HCT116 (cell line): Measurements from ENCODE around the gene FNIP2.
"Not testable (repeated sequence)": the region's sequence is repeated elsewhere in the genome, so short reads cannot be mapped to it uniquely, and the experiment has no call there.

Experiments
- EZH2 ChIP-seq: fragments of 200-600 bp; sonication (generic); IDR thresholded peaks from 2 replicates; pipeline ENCODE4 v1.6.1; 2017; ENCODE audit warnings: antibody characterized with exemption, mixed run types
- POLR2A ChIP-seq: IDR thresholded peaks from 2 replicates; pipeline ENCODE4 v1.7.0; 2011; ENCODE audit warnings: borderline replicate concordance; ENCODE audit not compliant: insufficient read depth, insufficient read length; ENCODE audit errors: extremely low read depth
- RAD21 ChIP-seq: IDR thresholded peaks from 2 replicates; pipeline ENCODE4 v1.6.1; 2012; ENCODE audit warnings: low read depth, mild to moderate bottlenecking
- TF ChIP-seq, protein P1 (sequence below), 3 experiments: fragments of 200-600 bp in 1 of 3; sonication (generic) in 1 of 3; IDR thresholded peaks in 2 of 3; conservative IDR thresholded peaks in 1 of 3; 2 replicates each; pipeline ENCODE4 v1.5.1; 2012 to 2017; ENCODE audit warnings: low read depth in 2 of 3, low read length in 2 of 3, antibody characterized with exemption in 1 of 3, borderline replicate concordance in 1 of 3, control low read depth in 1 of 3, mild to moderate bottlenecking in 1 of 3, mixed read lengths in 1 of 3, mixed run types in 1 of 3, moderate library complexity in 1 of 3; ENCODE audit not compliant: insufficient read depth in 1 of 3

GRCh38 chr4:158956345-158956744 is 187.5 kb downstream of the FNIP2 start:
- TF ChIP-seq, protein P1, sequence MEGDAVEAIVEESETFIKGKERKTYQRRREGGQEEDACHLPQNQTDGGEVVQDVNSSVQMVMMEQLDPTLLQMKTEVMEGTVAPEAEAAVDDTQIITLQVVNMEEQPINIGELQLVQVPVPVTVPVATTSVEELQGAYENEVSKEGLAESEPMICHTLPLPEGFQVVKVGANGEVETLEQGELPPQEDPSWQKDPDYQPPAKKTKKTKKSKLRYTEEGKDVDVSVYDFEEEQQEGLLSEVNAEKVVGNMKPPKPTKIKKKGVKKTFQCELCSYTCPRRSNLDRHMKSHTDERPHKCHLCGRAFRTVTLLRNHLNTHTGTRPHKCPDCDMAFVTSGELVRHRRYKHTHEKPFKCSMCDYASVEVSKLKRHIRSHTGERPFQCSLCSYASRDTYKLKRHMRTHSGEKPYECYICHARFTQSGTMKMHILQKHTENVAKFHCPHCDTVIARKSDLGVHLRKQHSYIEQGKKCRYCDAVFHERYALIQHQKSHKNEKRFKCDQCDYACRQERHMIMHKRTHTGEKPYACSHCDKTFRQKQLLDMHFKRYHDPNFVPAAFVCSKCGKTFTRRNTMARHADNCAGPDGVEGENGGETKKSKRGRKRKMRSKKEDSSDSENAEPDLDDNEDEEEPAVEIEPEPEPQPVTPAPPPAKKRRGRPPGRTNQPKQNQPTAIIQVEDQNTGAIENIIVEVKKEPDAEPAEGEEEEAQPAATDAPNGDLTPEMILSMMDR (IDR thresholded peaks at IDR 0.05 in 2 of 3, conservative IDR thresholded peaks at IDR 0.05 in 1 of 3; ENCODE audit: borderline replicate concordance in 1 of 3, insufficient read depth in 1 of 3, low read depth in 2 of 3, low read length in 2 of 3) = not testable (repeated sequence)
- TF ChIP-seq EZH2, RAD21, POLR2A: not testable (repeated sequence)
